OCI-LY7 (cell line): ENCODE measurements around the gene CACNB2. TPM values are rescaled to one million over a fixed set of nuclear protein-coding genes. Genes with fewer than 3 reads are reported as not detected.

Experiments used
- BruUV-seq: library from RNA; stranded (reverse); fragments of 400-500 nt; replicated peaks from 2 replicates; lab custom pipeline; 2021; lab: Mats Ljungman, UMichigan
- CTCF ChIA-PET: fragments of 300-600 bp; sonication (Branson Sonifier 250); formaldehyde crosslinking; loops from one replicate; lab custom pipeline; 2022; ENCODE audit warnings: antibody characterized with exemption; ENCODE audit not compliant: unreplicated experiment; lab: Charles Lee
- POLR2A ChIA-PET: fragments of 300-600 bp; sonication (Branson Sonifier 250); formaldehyde crosslinking; loops from one replicate; lab custom pipeline; 2022; ENCODE audit warnings: antibody characterized with exemption; lab: Charles Lee
- DNase-seq: peaks from one replicate; pipeline ENCODE4 v3.0.0-alpha.2; 2015; ENCODE audit warnings: low spot score
- H2AFZ ChIP-seq: fragments of 200-600 bp; sonication (generic), shearing (Covaris generic); 2 replicates; pipeline ENCODE4 v1.6.1; 2014; ENCODE audit warnings: mild to moderate bottlenecking, antibody characterized with exemption, low read length, moderate library complexity
- H3K27ac ChIP-seq: fragments of 200-600 bp; sonication (generic); 2 replicates; pipeline ENCODE4 v1.5.1; 2014; ENCODE audit warnings: mixed run types, low read depth, mild to moderate bottlenecking, moderate library complexity, low read length, inconsistent platforms; ENCODE audit not compliant: poor library complexity, severe bottlenecking
- H3K36me3 ChIP-seq: fragments of 200-600 bp; sonication (generic); 2 replicates; pipeline ENCODE4 v1.6.1; 2014; ENCODE audit warnings: mild to moderate bottlenecking, antibody characterized with exemption, low read length, moderate library complexity, mixed read lengths; ENCODE audit not compliant: insufficient read depth
- H3K4me1 ChIP-seq: fragments of 200-600 bp; sonication (generic); 2 replicates; pipeline ENCODE4 v1.5.1; 2014; ENCODE audit warnings: mild to moderate bottlenecking, low read length; ENCODE audit not compliant: insufficient read depth, poor library complexity, severe bottlenecking
- H3K4me2 ChIP-seq: fragments of 200-600 bp; sonication (generic); 2 replicates; pipeline ENCODE4 v1.6.1; 2014; ENCODE audit warnings: mild to moderate bottlenecking, low read length
- H3K4me3 ChIP-seq: fragments of 200-600 bp; sonication (generic); 2 replicates; pipeline ENCODE4 v1.5.1; 2014; ENCODE audit warnings: mild to moderate bottlenecking, low read depth, low read length; ENCODE audit not compliant: poor library complexity, severe bottlenecking
- H3K79me2 ChIP-seq: fragments of 200-600 bp; sonication (generic); 2 replicates; pipeline ENCODE4 v1.6.1; 2016; ENCODE audit warnings: low read depth, mild to moderate bottlenecking, low read length, moderate library complexity, mixed read lengths; ENCODE audit not compliant: insufficient read depth
- H3K9me2 ChIP-seq: fragments of 200-600 bp; sonication (generic); 2 replicates; pipeline ENCODE4 v1.6.1; 2016; ENCODE audit warnings: mild to moderate bottlenecking, low read length, mixed read lengths; ENCODE audit not compliant: insufficient read depth
- H3K9me3 ChIP-seq: fragments of 200-600 bp; sonication (generic); 2 replicates; pipeline ENCODE4 v1.6.1; 2014; ENCODE audit warnings: mild to moderate bottlenecking, mixed run types, low read length, mixed read lengths
- H4K20me1 ChIP-seq: fragments of 200-600 bp; sonication (generic); 2 replicates; pipeline ENCODE4 v1.6.1; 2014; ENCODE audit warnings: mild to moderate bottlenecking, antibody characterized with exemption, low read length, moderate library complexity, mixed read lengths; ENCODE audit not compliant: insufficient read depth
- CTCF ChIP-seq: fragments of 200-600 bp; sonication (generic); conservative IDR thresholded peaks from 2 replicates; pipeline ENCODE4 v1.5.1; 2014; ENCODE audit warnings: mild to moderate bottlenecking, antibody characterized with exemption, low read length, moderate library complexity, mixed read lengths
- EZH2phosphoT487 ChIP-seq: fragments of 200-600 bp; sonication (generic); IDR thresholded peaks from 2 replicates; pipeline ENCODE4 v1.6.1; 2018; ENCODE audit warnings: low read depth, borderline replicate concordance, mild to moderate bottlenecking, mixed run types, antibody characterized with exemption, low read length, moderate library complexity, mixed read lengths
- intact Hi-C: fragments of 100-400 bp; cut with micrococcal nuclease; formaldehyde crosslinking; loops from one replicate; pipeline ENCODE4 v1.10.0; 2022; ENCODE audit not compliant: unreplicated experiment
- total RNA-seq, 2 experiments: library from RNA; depleted of rRNA in 1 of 2; stranded (reverse); fragments of >200 nt in 1 of 2; shearing (Covaris generic) in 1 of 2; gene quantifications; 2 replicates each; pipeline ENCODE4 v1.2.3, GENCODE V29; 2014 to 2022

Gene CACNB2
- total RNA-seq, 2 experiments from 2014 or later: not detected

GRCh38 chr10:18279173-18279572, 138.9 kb downstream of the CACNB2 start:
- no peak for DNase-seq
- no TSS peak for BruUV-seq
- intact Hi-C loops: no loop called here

GRCh38 chr10:18282094-18282493, 141.9 kb downstream of the CACNB2 start:
- POLR2A ChIA-PET: interaction anchor here (0.7 kb wide), 1 partner anchor 526 kb away, joined by 5 read pairs; no protein-coding TSS in a partner anchor
- TF ChIP-seq CTCF (no peak), EZH2phosphoT487 (no peak)
- no peaks in the 10 kb centered on the region for H3K36me3 ChIP-seq
- H3K9me2 ChIP-seq: no peaks in the 10 kb centered on the region
- no peaks in the 10 kb centered on the region for H3K9me3 ChIP-seq
- H3K4me1 ChIP-seq: no peaks in the 10 kb centered on the region
- no TSS peak for BruUV-seq
- DNase-seq: no peak
- H4K20me1 ChIP-seq: no peaks in the 10 kb centered on the region
- no peaks in the 10 kb centered on the region for H3K79me2 ChIP-seq
- intact Hi-C loops: no loop called here
- no peak overlapping the region for H3K4me3 ChIP-seq
- no peak overlapping the region for H3K27ac ChIP-seq
- H3K4me2 ChIP-seq: no peak overlapping the region
- H2AFZ ChIP-seq: no peak overlapping the region
- CTCF ChIA-PET: no interaction called here

More at GRCh38 chr10:18279173-18279572, 138.9 kb downstream of the CACNB2 start:
- H3K4me1 ChIP-seq: no peaks in the 10 kb centered on the region
- H2AFZ ChIP-seq: no peak overlapping the region
- H3K9me3 ChIP-seq: no peaks in the 10 kb centered on the region
- no peak overlapping the region for H3K4me3 ChIP-seq
- no peaks in the 10 kb centered on the region for H3K36me3 ChIP-seq
- TF ChIP-seq EZH2phosphoT487 (no peak), CTCF (no peak)
- H3K9me2 ChIP-seq: no peaks in the 10 kb centered on the region
- H4K20me1 ChIP-seq: no peaks in the 10 kb centered on the region
- H3K27ac ChIP-seq: no peak overlapping the region
- CTCF ChIA-PET: no interaction called here
- no peaks in the 10 kb centered on the region for H3K79me2 ChIP-seq
- no peak overlapping the region for H3K4me2 ChIP-seq
- POLR2A ChIA-PET: interaction anchor here (0.6 kb wide), 1 partner anchor 92 kb away, joined by 4 read pairs; no protein-coding TSS in a partner anchor

DNA sequence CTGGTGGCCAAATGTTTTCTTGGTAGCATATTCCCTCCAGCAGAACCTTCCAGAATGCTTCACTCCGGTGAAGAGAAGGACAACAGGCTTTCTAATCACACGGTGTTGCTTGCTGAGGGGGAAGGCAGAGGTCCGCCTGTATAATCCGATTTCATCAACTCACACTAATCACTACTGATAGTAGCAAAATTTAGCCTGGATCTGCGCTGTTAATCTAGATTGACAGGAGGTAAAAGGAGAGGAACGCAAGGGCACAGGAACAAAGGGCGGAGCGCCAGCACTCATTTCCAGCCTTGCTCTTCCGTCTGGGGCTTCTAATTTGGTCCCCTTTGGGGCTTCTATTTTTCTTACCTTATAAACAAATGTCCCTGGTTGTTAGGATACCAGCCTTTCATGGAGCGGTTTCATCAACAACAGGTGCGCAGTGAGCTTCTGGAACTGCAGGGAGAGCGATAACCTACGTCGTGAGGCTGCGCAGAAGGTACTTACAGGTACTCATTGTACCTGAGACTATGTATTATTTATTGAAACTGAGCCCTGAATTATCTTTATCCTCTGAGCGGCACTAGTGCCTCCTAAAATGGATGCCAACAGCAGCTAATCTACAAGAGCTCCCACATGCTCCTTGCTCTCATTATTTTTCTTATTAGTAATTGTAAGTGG, 150.6 kb downstream of the CACNB2 start:
- Histone ChIP-seq H3K36me3 (no peaks in the 10 kb centered on the region), H3K4me2 (no peak overlapping the region), H3K27ac (no peak overlapping the region), H3K79me2 (no peaks in the 10 kb centered on the region), H3K4me3 (no peak overlapping the region), H2AFZ (no peak overlapping the region), H3K4me1 (no peaks in the 10 kb centered on the region), H3K9me2 (no peaks in the 10 kb centered on the region), H3K9me3 (no peaks in the 10 kb centered on the region), H4K20me1 (no peaks in the 10 kb centered on the region)
- no peak for DNase-seq
- ChIA-PET CTCF (no interaction called here), POLR2A (interaction anchor here (0.5 to 1.5 kb wide), 5 partner anchors 15 to 183 kb away, joined by 3 to 7 read pairs (median 5); no protein-coding TSS in a partner anchor)
- intact Hi-C loops: no loop called here
- no TSS peak for BruUV-seq
- no peak for TF ChIP-seq EZH2phosphoT487
- no peak for TF ChIP-seq CTCF
